Muscle layer of colon (tissue), 2 donors: ENCODE measurements around the gene HLA-DRB5.
"Not testable (repeated sequence)": the region's sequence is repeated elsewhere in the genome, so short reads cannot be mapped to it uniquely, and the experiment has no call there.

ENCODE experiments used
- H3K27ac ChIP-seq: one replicate; pipeline ENCODE4 v1.7.0; 2013; ENCODE audit warnings: low read depth, mild to moderate bottlenecking, low read length, moderate library complexity
- H3K27me3 ChIP-seq, 2 donors: one replicate each; pipeline ENCODE4 v1.7.0; 2013; ENCODE audit warnings: low read length in 2 of 2, mild to moderate bottlenecking in 2 of 2; ENCODE audit not compliant: insufficient read depth in 2 of 2, control insufficient read depth in 1 of 2
- H3K36me3 ChIP-seq: one replicate; pipeline ENCODE4 v1.7.0; 2013; ENCODE audit warnings: mild to moderate bottlenecking, low read length; ENCODE audit not compliant: insufficient read depth
- H3K4me1 ChIP-seq: one replicate; pipeline ENCODE4 v1.7.0; 2013; ENCODE audit warnings: mild to moderate bottlenecking, low read length; ENCODE audit not compliant: insufficient read depth
- H3K4me3 ChIP-seq, 2 donors: one replicate each; pipeline ENCODE4 v1.7.0; 2013; ENCODE audit warnings: low read length in 2 of 2, low read depth in 1 of 2, mild to moderate bottlenecking in 1 of 2, moderate library complexity in 1 of 2
- H3K9ac ChIP-seq: one replicate; pipeline ENCODE4 v1.7.0; 2013; ENCODE audit warnings: low read length
- H3K9me3 ChIP-seq: one replicate; pipeline ENCODE4 v1.7.0; 2013; ENCODE audit warnings: mild to moderate bottlenecking, low read length
- donor health status: abdominal sarcoma.
- donor health status: Adenocarcinoma of cecum.

Gene HLA-DRB5

DNA sequence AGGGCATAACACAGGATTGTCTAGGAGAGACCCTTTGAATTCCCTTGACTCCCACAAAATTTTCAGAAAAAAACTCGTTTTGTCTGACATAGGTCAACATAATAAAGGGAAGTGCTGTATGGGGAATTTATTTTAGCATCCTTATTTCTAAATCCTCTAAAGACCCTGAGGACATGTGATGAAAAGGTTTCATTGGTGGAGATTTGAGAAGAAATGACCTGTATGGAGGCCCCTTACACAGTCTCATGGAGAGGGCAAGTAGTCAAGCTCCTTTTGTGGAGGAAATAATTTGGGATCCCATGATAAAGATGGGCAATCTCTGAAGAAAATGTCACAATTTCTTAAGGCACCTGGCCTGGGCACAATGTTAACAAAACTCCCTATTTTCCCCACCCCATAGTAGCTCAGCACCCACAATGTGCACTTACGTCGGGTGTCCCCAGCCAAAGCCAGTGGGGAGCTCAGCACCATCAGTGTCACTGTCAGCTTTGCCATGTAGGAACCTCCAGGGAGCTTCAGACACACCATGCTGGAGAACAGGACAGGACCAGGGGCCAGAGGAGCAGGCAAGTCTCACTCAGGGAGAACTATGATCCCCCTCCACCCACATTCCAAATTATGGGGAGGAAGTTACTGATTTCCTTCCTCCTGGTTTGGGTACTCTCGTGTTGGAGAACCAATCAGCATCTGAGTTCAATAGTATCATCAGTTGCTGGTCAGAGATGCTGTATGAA lies at the start of gene HLA-DRB5:
Gene HLA-DRB5, minus strand, starts transcription at position 591 of the 734 bp plus-strand sequence. Its CDS starts 63 bp downstream, at position 528.
- no peaks in the 10 kb centered on the region for H3K27me3 ChIP-seq
- H3K27ac ChIP-seq: no peak within 1 kb of the TSS
- H3K36me3 ChIP-seq: no peaks in the 10 kb centered on the region
- H3K9me3 ChIP-seq: no peaks in the 10 kb centered on the region
- H3K4me1 ChIP-seq: no peaks in the 10 kb centered on the region
- H3K9ac ChIP-seq: no peak within 1 kb of the TSS
- no peak within 1 kb of the TSS for H3K4me3 ChIP-seq

DNA sequence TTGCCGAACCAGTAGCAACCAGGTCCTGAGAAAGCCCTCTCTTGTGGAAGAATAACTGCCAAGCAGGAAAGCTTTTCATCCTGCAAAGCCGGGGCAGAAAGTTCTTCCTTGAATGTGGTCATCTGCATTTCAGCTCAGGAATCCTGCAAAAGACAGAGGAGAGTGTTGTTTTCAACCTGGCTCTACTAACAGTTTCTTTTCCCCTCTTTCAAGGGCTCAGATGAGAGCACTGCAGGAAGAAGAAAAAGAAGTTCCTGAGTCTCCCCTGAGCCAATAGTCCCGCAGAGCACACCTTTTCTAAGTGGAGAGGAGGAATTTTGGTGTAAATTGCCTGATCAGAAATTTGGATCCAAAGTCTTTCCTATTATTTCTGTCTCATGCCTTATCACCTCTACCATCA lies 48.9 kb upstream of the HLA-DRB5 start:
- Histone ChIP-seq H3K9me3 (no peaks in the 10 kb centered on the region), H3K4me1 (no peaks in the 10 kb centered on the region), H3K27ac (no peak overlapping the region), H3K4me3 (no peak overlapping the region), H3K9ac (no peak overlapping the region), H3K27me3 (no peaks in the 10 kb centered on the region), H3K36me3 (no peaks in the 10 kb centered on the region)

DNA sequence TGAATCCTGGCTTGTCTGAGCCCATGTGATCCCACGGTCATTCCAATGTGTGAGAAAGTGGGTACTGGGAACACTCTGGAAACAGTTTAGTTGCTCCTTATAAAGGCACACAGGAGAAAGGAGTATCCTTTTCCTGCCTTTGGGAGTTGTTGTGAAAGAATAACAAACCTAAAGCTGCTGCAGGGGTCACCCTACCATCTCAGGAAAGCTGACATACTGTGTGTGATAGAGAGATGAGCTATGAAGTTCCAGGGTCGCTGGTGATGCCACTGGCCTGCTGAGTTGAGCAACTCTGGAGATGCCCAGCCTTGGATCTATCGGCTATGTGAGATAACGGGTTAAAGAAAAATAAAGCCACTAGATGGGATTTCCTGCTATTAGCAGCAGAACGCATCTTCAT lies 47.4 kb upstream of the HLA-DRB5 start:
- H3K36me3 ChIP-seq, H3K27me3 ChIP-seq, H3K9me3 ChIP-seq, H3K9ac ChIP-seq, H3K4me1 ChIP-seq, H3K27ac ChIP-seq, H3K4me3 ChIP-seq: not testable (repeated sequence)

DNA sequence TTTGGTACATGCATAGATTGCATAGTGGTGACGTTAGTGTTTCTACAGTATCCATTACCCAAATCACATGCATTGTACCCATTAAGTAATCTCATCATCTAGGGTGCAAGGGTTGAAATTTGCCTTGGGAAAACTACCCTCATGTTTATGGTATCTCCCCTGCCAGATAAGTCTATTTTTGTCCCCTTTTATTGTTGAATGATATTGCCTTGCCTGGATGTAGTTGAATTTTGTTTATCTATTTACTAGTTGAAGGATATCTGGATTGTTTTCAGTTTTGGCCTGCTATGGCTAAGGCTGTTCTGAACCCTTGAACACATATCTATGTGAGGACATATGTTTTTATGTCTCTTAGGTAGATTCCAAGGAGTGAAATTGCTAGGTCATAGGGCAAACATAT lies 46.2 kb upstream of the HLA-DRB5 start:
- Histone ChIP-seq H3K9ac (no peak overlapping the region), H3K4me1 (no peaks in the 10 kb centered on the region), H3K36me3 (no peaks in the 10 kb centered on the region), H3K4me3 (no peak overlapping the region), H3K27ac (no peak overlapping the region), H3K27me3 (no peaks in the 10 kb centered on the region), H3K9me3 (no peaks in the 10 kb centered on the region)

DNA sequence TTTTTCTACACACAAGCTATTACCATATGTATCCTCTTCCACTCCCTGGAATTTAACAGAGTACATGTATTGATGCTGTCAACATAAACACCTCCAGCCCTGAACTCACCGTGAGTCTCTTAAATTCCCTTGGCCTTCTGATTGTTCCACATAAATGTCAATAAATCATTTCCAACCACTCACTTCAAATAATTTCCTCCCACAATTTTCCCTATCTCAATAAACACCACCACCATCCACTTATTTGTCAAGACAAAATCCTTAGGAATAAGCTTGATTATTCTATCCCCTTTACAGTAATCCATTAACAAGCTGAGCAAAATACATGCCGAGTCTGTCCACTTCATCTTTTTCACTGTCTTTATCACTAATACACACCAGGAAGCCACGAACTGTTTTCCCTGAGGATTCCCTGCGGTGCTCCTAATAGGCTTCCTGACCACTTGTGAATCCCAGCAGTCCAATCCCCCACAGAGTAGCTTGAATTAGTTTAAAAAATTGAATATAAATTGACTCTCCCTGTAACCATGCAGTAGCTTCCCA lies 40.3 kb upstream of the HLA-DRB5 start:
- Histone ChIP-seq H3K9me3 (no peaks in the 10 kb centered on the region), H3K36me3 (no peaks in the 10 kb centered on the region), H3K27ac (no peak overlapping the region), H3K4me3 (no peak overlapping the region), H3K4me1 (no peaks in the 10 kb centered on the region), H3K9ac (no peak overlapping the region), H3K27me3 (no peaks in the 10 kb centered on the region)

DNA sequence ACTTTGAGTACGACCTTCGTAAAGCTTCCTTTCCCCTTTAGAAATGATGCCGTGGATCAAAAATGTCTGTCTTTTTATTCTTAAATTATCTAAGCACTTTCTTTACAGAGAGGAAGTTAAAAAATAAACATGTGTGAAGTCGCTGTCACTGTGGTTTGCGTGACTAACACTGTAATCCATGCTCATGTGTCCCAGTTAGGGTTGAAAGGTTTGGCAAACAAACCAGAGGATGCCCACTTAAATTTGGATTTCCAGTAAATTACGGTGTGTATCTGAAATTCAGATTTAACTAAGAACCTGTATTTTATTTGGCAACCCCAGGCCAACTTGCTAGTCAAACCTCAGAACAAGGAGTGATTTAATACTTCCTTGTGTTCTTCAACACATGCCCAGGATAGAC lies 38.5 kb upstream of the HLA-DRB5 start:
- H3K36me3 ChIP-seq: no peaks in the 10 kb centered on the region
- no peak overlapping the region for H3K4me3 ChIP-seq
- no peak overlapping the region for H3K27ac ChIP-seq
- no peaks in the 10 kb centered on the region for H3K27me3 ChIP-seq
- H3K9ac ChIP-seq: no peak overlapping the region
- no peaks in the 10 kb centered on the region for H3K4me1 ChIP-seq
- no peaks in the 10 kb centered on the region for H3K9me3 ChIP-seq

DNA sequence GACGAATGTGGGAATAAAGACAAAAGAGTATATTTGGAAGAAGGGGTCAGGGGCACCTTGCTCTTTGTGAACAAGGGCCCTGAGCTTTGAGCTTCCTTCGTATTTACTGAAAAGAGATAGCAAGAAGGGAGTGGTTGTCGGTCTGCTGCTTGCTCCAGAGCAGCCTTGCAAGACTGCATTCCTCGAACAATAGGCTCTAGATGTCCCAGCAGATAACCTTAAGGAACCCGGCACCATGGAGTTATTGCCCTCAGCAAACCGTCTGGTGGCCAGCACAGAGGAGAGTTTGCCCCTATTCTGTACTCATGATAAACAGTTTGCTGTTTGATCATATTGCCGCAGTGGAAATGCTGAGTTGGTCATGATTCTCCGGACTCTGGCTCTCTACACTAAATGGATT lies 36.9 kb upstream of the HLA-DRB5 start:
- H3K9ac ChIP-seq: no peak overlapping the region
- H3K4me1 ChIP-seq: no peaks in the 10 kb centered on the region
- no peaks in the 10 kb centered on the region for H3K36me3 ChIP-seq
- no peak overlapping the region for H3K27ac ChIP-seq
- H3K27me3 ChIP-seq: no peaks in the 10 kb centered on the region
- no peaks in the 10 kb centered on the region for H3K9me3 ChIP-seq
- no peak overlapping the region for H3K4me3 ChIP-seq

DNA sequence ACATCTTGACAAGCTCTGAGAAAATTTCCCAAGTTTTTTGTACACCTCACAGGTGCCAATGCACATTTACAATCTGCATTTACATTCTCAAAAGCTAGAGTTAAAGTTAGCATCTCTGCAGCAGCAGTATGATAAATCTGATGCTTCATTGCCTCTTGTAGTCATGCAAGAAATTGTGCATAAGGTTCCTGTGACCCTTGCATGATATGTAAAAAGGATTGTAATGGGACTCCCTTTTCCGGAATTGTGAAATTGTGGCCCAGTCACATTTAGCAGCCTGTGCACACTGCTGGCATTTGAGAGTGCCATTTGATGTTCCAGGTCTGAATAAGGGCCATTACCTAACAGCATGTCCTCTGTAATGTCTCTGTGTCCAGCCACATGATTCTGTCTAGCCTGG lies 35.4 kb upstream of the HLA-DRB5 start:
- no peaks in the 10 kb centered on the region for H3K4me1 ChIP-seq
- H3K27ac ChIP-seq: no peak overlapping the region
- no peaks in the 10 kb centered on the region for H3K9me3 ChIP-seq
- H3K27me3 ChIP-seq: no peaks in the 10 kb centered on the region
- H3K4me3 ChIP-seq: no peak overlapping the region
- H3K9ac ChIP-seq: no peak overlapping the region
- H3K36me3 ChIP-seq: no peaks in the 10 kb centered on the region

DNA sequence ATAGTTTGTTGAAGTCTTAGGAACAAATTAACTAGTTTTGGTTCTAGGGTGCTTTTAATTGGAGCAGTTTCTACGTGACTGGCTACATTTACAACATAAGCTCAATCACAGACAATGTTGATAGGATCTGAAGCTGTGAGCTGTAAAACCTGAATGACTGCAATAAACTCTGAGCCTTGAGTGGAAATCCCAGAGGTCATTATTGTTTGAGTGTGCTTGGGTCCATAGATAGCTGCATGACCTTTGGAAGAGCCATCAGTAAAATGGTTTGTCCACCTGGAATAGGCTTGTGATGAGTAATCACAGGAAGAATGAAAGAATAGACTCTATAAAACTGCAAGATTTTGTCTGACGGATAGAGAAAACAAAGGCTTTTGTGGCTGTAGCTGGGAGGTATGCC lies 32.9 kb upstream of the HLA-DRB5 start:
- Histone ChIP-seq H3K4me3 (no peak overlapping the region), H3K4me1 (no peaks in the 10 kb centered on the region), H3K9me3 (no peaks in the 10 kb centered on the region), H3K27me3 (no peaks in the 10 kb centered on the region), H3K27ac (no peak overlapping the region), H3K36me3 (no peaks in the 10 kb centered on the region), H3K9ac (no peak overlapping the region)

DNA sequence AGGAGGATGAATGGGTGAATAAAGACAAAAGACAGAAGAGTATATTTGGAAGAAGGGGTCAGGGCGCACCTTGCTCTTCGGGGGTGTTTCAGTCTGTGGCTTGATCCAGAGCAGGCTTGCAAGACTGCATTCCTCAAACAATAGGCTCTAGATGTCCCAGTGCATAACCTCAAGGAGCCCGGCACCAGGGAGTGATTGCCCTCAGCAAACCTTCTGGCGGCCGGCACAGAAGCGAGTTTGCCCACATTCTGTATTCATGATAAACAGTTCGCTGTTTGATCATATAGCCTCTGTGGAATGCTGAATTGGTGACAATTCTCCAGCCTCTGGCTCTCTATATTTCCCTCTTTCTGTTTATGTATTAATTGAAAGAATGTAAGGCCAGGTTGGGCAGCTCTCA lies 29.7 kb upstream of the HLA-DRB5 start:
- no peaks in the 10 kb centered on the region for H3K36me3 ChIP-seq
- no peak overlapping the region for H3K27ac ChIP-seq
- H3K9ac ChIP-seq: no peak overlapping the region
- no peaks in the 10 kb centered on the region for H3K9me3 ChIP-seq
- no peak overlapping the region for H3K4me3 ChIP-seq
- no peaks in the 10 kb centered on the region for H3K4me1 ChIP-seq
- H3K27me3 ChIP-seq: no peaks in the 10 kb centered on the region

DNA sequence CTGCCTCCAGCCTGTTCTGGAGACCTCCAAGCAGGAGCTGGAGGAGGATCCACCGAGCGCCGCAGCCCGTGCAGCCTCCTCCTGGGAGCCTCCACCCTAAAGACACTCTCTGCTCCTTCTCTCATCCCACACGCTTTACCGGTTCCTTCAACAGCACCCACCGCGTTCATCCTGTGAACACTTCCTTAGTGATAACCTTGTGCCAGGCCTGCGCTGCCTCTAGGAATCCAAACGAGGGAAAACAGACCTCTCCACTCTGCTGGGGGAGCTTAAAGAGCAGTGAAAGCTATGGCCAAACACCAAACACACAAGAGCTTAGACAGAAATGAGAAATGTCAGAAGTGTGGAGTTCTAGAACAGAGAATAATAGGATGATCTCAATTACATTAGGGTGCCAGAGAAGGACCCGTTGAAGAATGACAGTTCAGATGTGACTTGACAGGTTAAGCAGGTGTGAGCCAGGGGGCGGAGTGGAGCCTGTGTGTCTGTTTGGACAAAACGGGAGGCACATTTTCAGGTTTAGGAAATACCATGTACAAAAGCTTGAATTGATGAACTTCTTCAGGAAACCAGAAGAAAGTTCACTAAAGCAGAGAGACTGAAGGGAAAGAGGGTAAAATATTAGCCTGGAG lies 28.5 kb upstream of the HLA-DRB5 start:
- Histone ChIP-seq H3K4me3 (no peak overlapping the region), H3K9ac (no peak overlapping the region), H3K4me1 (no peaks in the 10 kb centered on the region), H3K36me3 (no peaks in the 10 kb centered on the region), H3K9me3 (no peaks in the 10 kb centered on the region), H3K27ac (no peak overlapping the region), H3K27me3 (no peaks in the 10 kb centered on the region)
